ENCODE data around the gene INPP4A. TPM values are rescaled to one million over a fixed set of nuclear protein-coding genes. Genes with fewer than 3 reads are reported as not detected.
A peak's percentile ranks its signal among the peaks of the same experiment; 100 is the strongest.

The INPP4A gene
- total RNA-seq, 6 donors from 2014 or later: 23.3 to 93.2 (median 36.5) TPM

DNA sequence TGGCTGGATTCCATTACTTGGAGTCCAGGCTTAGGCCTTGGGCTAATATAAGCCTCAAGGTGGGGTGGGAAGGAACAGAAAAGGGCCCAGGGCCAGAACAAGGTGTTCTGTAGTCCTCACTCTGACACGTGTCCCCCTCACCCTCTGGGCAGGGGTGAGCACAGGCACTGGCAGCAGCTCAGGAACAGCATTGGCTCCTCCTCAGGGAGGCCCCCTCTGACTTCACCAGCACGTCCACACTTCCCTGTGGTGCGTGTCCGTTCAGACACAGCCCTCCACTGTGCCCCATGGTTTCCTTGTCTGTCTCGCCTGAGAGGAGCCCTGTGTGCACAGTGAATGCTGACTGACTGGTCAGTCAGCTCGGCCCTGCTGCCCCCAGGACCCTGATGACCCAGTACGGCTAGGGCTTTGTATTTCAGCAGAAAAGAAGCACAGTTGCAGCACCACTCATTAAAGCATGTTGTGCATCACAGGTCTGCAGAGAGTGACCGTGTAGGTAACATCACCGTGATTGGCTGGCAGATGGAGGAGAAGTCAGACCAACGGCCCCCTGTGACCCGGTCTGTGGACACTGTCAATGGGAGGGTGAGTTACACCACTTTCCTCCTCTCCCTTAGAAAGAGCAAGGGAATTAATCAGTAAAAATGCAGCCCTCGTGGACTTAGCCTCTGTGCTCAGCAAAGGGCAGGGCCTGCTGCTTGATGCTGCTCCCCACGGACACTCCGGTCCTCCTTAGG is 92.9 kb downstream of the INPP4A start:
- Histone ChIP-seq H3K27ac (peak overlapping the region in 1 of 4 donors; percentile 40), H3K9me3 (no peaks in the 10 kb centered on the region), H3K4me1 (no peaks in the 10 kb centered on the region), H3K27me3 (no peaks in the 10 kb centered on the region), H3K4me3 (no peak overlapping the region), H3K36me3 (peaks cover 8 to 61% (median 30%) of the 10 kb centered on the region in 4 donors)
- peak in 1 of 2 donors; percentile 32 for ATAC-seq (ENCODE audit: low FRiP score in 2 of 2)
- 95 to 97% methylated on average over 9 to 14 of the region's 14 CpGs for WGBS, 2 donors
- TF ChIP-seq POLR2A (IDR thresholded peaks at IDR 0.05) (no peak), EP300 (IDR thresholded peaks at IDR 0.05) (no peak), CTCF (IDR thresholded peaks at IDR 0.05) (no peak), POLR2AphosphoS5 (IDR thresholded peaks at IDR 0.05) (no peak)
- no peak for DNase-seq

DNA sequence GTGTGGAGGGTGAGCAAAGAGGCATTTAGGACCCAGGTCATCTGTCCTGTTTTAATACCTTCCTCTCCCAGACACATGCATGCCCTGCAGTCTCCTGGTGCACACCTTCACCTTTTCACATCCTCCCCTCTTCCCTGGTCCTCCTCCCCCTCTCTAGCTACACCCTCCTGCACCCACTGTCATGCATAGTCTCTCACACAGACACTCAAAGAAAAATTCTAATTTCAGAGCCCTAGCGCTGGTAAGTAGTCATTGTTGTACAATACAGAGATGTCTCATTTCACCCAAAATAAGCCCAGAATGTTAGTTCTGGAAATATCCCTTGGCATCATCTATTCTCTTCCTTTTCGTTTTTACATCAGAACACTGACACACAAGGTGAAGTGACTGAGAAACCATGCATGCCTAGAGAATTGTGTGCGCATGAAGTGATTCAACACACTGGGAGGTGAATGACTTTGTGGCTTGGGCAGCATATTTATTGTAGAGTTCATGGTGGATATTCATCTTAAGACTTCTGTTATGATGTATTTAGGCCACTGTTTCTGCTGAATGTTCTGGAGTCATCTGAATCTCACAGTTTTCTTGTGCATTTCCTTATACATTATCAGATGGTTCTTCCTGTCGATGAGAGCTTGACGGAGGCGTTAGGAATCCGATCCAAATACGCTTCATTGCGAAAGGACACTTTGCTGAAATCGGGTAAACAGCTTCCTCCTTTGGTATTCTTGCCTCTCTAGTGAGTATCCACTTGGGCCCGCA is 93.8 kb downstream of the INPP4A start:
- peak overlapping the region in 1 of 4 donors; percentile 40 for H3K27ac ChIP-seq
- H3K4me1 ChIP-seq: no peaks in the 10 kb centered on the region
- H3K27me3 ChIP-seq: no peaks in the 10 kb centered on the region
- H3K36me3 ChIP-seq: peaks cover 12 to 67% (median 32%) of the 10 kb centered on the region in 4 donors
- DNase-seq (no peak), ATAC-seq (ENCODE audit: low FRiP score in 2 of 2) (no peak)
- H3K4me3 ChIP-seq: no peak overlapping the region
- WGBS, 2 donors: 71 to 92% methylated on average over 11 of the region's 11 CpGs
- no peaks in the 10 kb centered on the region for H3K9me3 ChIP-seq
- no peak for TF ChIP-seq POLR2A (IDR thresholded peaks at IDR 0.05)

- Histone ChIP-seq H3K36me3 (peaks cover 12 to 67% (median 36%) of the 10 kb centered on the region in 4 donors), H3K4me3 (no peak overlapping the region), H3K27me3 (no peaks in the 10 kb centered on the region), H3K9me3 (no peaks in the 10 kb centered on the region), H3K27ac (peak overlapping the region in 1 of 4 donors; percentile 32), H3K4me1 (no peaks in the 10 kb centered on the region)
- no peak for DNase-seq
- WGBS, 2 donors: 90 to 96% methylated on average over 10 to 13 of the region's 13 CpGs
- ATAC-seq (ENCODE audit: low FRiP score in 2 of 2): no peak
- TF ChIP-seq CTCF (IDR thresholded peaks at IDR 0.05) (no peak), EP300 (IDR thresholded peaks at IDR 0.05) (no peak), POLR2AphosphoS5 (IDR thresholded peaks at IDR 0.05) (no peak), POLR2A (IDR thresholded peaks at IDR 0.05) (no peak)
These were observed 94.5 kb downstream of the INPP4A start for GRCh38 chr2:98539056-98539735.

DNA sequence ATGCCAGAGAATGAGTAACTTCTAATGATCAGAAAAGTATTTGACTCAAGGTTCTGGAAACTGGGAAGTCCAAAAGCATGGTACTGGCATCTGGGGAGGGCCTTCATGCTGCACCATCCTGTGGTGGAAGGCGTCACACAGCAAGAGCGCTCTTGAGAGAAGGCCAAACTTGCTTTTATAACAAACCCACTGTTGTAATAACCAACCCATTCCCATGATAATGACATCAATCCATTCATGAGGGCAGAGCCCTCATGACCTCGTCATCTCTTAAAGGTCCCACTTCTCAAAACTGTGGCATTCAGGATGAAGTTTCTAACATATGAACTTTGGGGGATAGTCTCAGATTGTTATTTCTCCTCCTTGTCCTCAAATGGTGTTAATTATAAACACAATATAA is 95.9 kb downstream of the INPP4A start:
- Histone ChIP-seq H3K27ac (no peak overlapping the region), H3K36me3 (peaks cover 12 to 80% (median 39%) of the 10 kb centered on the region in 4 donors), H3K4me3 (no peak overlapping the region), H3K4me1 (no peaks in the 10 kb centered on the region), H3K9me3 (no peaks in the 10 kb centered on the region), H3K27me3 (no peaks in the 10 kb centered on the region)
- no peak for TF ChIP-seq POLR2AphosphoS5 (IDR thresholded peaks at IDR 0.05)
- no peak for TF ChIP-seq POLR2A (IDR thresholded peaks at IDR 0.05)
- no peak for TF ChIP-seq EP300 (IDR thresholded peaks at IDR 0.05)
- no peak for TF ChIP-seq CTCF (IDR thresholded peaks at IDR 0.05)
- no peak for DNase-seq
- WGBS, 2 donors: 99 to 100% methylated on average over 3 of the region's 3 CpGs
- ATAC-seq (ENCODE audit: low FRiP score in 2 of 2): no peak

GRCh38 chr2:98541489-98541888 is 96.8 kb downstream of the INPP4A start:
- Histone ChIP-seq H3K4me3 (no peak overlapping the region), H3K36me3 (peaks cover 17 to 82% (median 48%) of the 10 kb centered on the region in 4 donors), H3K27ac (no peak overlapping the region), H3K4me1 (no peaks in the 10 kb centered on the region), H3K27me3 (no peaks in the 10 kb centered on the region), H3K9me3 (no peaks in the 10 kb centered on the region)
- DNase-seq (no peak), ATAC-seq (ENCODE audit: low FRiP score in 2 of 2) (no peak)
- TF ChIP-seq EP300 (IDR thresholded peaks at IDR 0.05) (no peak), CTCF (IDR thresholded peaks at IDR 0.05) (no peak), POLR2A (IDR thresholded peaks at IDR 0.05) (no peak), POLR2AphosphoS5 (IDR thresholded peaks at IDR 0.05) (no peak)

All from upper lobe of left lung (tissue), 6 donors.